ENCODE results near the gene MSANTD7.

DNA sequence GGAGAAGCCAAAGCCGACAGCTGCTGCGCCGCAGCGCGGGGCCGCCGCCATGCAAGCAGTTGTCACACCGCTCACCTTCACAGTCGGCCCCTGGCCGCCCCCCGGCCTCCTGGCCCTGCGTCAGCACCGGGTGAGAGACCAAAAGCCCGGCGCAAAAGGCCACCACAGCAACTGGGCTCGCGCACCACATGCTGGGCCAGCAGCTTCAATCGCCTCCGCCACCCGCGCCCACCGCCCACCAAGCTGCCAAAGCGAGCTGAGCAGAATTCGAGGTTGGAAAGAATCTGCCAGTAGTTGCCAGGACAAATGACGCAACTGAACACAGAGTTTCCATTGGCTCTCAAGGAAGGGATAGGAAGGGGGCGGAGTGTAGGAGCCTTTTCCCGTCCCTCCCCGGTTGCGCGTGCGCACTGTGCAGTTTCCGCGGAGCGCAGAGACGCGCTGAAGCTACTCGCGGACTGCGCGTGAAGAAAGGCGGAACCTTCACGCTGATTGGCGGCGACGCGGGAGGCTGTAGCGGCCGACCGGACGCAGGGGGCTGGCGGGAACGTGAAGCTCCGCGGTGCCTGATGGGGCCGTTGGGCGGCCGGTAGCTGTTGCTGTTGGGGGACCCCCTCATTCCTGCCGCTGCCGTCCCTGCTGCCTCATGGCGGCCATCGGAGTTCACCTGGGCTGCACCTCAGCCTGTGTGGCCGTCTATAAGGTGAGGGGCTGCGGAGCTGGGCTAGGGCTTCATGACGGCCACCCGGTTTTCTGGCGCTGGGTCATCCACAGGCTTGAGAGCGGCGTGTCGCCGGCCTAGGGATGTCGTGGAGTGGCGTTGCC is at the start of gene MSANTD7, which contains the start of the genes CDNF and HSPA14:
- TF ChIP-seq, protein P1, sequence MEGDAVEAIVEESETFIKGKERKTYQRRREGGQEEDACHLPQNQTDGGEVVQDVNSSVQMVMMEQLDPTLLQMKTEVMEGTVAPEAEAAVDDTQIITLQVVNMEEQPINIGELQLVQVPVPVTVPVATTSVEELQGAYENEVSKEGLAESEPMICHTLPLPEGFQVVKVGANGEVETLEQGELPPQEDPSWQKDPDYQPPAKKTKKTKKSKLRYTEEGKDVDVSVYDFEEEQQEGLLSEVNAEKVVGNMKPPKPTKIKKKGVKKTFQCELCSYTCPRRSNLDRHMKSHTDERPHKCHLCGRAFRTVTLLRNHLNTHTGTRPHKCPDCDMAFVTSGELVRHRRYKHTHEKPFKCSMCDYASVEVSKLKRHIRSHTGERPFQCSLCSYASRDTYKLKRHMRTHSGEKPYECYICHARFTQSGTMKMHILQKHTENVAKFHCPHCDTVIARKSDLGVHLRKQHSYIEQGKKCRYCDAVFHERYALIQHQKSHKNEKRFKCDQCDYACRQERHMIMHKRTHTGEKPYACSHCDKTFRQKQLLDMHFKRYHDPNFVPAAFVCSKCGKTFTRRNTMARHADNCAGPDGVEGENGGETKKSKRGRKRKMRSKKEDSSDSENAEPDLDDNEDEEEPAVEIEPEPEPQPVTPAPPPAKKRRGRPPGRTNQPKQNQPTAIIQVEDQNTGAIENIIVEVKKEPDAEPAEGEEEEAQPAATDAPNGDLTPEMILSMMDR (IDR thresholded peaks at IDR 0.05; ENCODE audit: insufficient read depth, low read length), result no peak
- peak; percentile 54; the same call in 1 of the 2 replicates for TF ChIP-seq POLR2AphosphoS5 (IDR thresholded peaks at IDR 0.05; ENCODE audit: low read depth)
